PC-3 (cell line): Measurements from ENCODE around the gene ADARB2. TPM values are rescaled to one million over a fixed set of nuclear protein-coding genes. Genes with fewer than 3 reads are reported as not detected.

Experiments
- ATAC-seq: fragments of 200-7000 bp; cut with Tn5 transposase; 2 replicates; pipeline ENCODE4 v1.9.1; 2020; ENCODE audit warnings: mild to moderate bottlenecking, moderate library complexity
- BruUV-seq: library from RNA; stranded (reverse); fragments of 400-500 nt; replicated peaks from 2 replicates; lab custom pipeline; 2021; lab: Mats Ljungman, UMichigan
- CTCF ChIA-PET: fragments of 300-600 bp; sonication (Branson Sonifier 250); formaldehyde crosslinking; loops from one replicate; lab custom pipeline; 2022; ENCODE audit warnings: antibody characterized with exemption; lab: Charles Lee
- POLR2A ChIA-PET: fragments of 300-600 bp; sonication (Branson Sonifier 250); formaldehyde crosslinking; loops from one replicate; lab custom pipeline; 2022; ENCODE audit warnings: antibody characterized with exemption; ENCODE audit not compliant: unreplicated experiment; lab: Charles Lee
- DNase-seq: peaks from one replicate; pipeline ENCODE4 v3.0.0-alpha.2; 2015
- H2AFZ ChIP-seq: fragments of 300-600 bp; sonication (generic); 2 replicates; pipeline ENCODE4 v1.6.0; 2016; ENCODE audit warnings: antibody characterized with exemption, low read length
- H3F3A ChIP-seq: fragments of 300-600 bp; sonication (generic); one replicate; pipeline ENCODE4 v1.6.0; 2017; ENCODE audit warnings: antibody characterized with exemption, low read length, control low read depth, mild to moderate bottlenecking; ENCODE audit not compliant: unreplicated experiment
- H3K27ac ChIP-seq: fragments of 300-600 bp; sonication (generic); 2 replicates; pipeline ENCODE4 v1.5.1; 2016; ENCODE audit warnings: mild to moderate bottlenecking, low read length
- H3K27me3 ChIP-seq: fragments of 300-600 bp; sonication (generic); 2 replicates; pipeline ENCODE4 v1.6.1; 2016; ENCODE audit warnings: low read length, mixed read lengths
- H3K36me3 ChIP-seq: fragments of 300-600 bp; sonication (generic); 2 replicates; pipeline ENCODE4 v1.6.1; 2016; ENCODE audit warnings: low read depth, mixed run types, low read length, mixed read lengths
- H3K4me1 ChIP-seq: fragments of 300-600 bp; sonication (generic); 2 replicates; pipeline ENCODE4 v1.5.1; 2016; ENCODE audit warnings: low read length; ENCODE audit not compliant: insufficient read depth
- H3K4me2 ChIP-seq: fragments of 300-600 bp; sonication (generic); 2 replicates; pipeline ENCODE4 v1.6.0; 2016; ENCODE audit warnings: low read length
- H3K4me3 ChIP-seq: fragments of 300-600 bp; sonication (generic); 2 replicates; pipeline ENCODE4 v1.5.1; 2016; ENCODE audit warnings: mild to moderate bottlenecking, low read length, mixed read lengths
- H3K79me2 ChIP-seq: fragments of 300-600 bp; sonication (generic); 2 replicates; pipeline ENCODE4 v1.6.1; 2017; ENCODE audit warnings: low read length, mixed read lengths
- H3K9ac ChIP-seq: fragments of 300-600 bp; sonication (generic); 2 replicates; pipeline ENCODE4 v1.6.0; 2016; ENCODE audit warnings: mild to moderate bottlenecking, low read length
- H3K9me2 ChIP-seq: fragments of 300-600 bp; sonication (generic); replicated peaks from 2 replicates; pipeline ENCODE4 v1.6.1; 2016; ENCODE audit warnings: mixed run types, low read length, mixed read lengths
- H3K9me3 ChIP-seq: fragments of 300-600 bp; sonication (generic); 2 replicates; pipeline ENCODE4 v1.6.1; 2016; ENCODE audit warnings: low read length, mixed read lengths
- H4K20me1 ChIP-seq: fragments of 300-600 bp; sonication (generic); 2 replicates; pipeline ENCODE4 v1.6.1; 2016; ENCODE audit warnings: low read length, mixed read lengths
- EZH2 ChIP-seq: fragments of 300-600 bp; sonication (generic); IDR thresholded peaks from one replicate; pipeline ENCODE4 v1.6.1; 2017; ENCODE audit warnings: antibody characterized with exemption, mild to moderate bottlenecking, low read length; ENCODE audit not compliant: unreplicated experiment
- EZH2phosphoT487 ChIP-seq: fragments of 300-600 bp; sonication (generic); IDR thresholded peaks from 2 replicates; pipeline ENCODE4 v1.6.1; 2018; ENCODE audit warnings: mild to moderate bottlenecking, antibody characterized with exemption, low read length, borderline replicate concordance
- intact Hi-C: fragments of 100-400 bp; cut with micrococcal nuclease; formaldehyde crosslinking; loops from 2 replicates; pipeline ENCODE4 v1.9.0; 2023
- total RNA-seq: library from RNA; depleted of rRNA; stranded (reverse); fragments of >200 nt; gene quantifications from 2 replicates; pipeline ENCODE4 v1.2.3, GENCODE V29; 2014
- TF ChIP-seq, protein P1 (sequence below): fragments of 300-600 bp; sonication (generic); conservative IDR thresholded peaks from 2 replicates; pipeline ENCODE4 v1.5.1; 2017; ENCODE audit warnings: antibody characterized with exemption, low read depth, mild to moderate bottlenecking, low read length

ADARB2 gene
- total RNA-seq, 1 experiment from 2014 or later, result not detected

DNA sequence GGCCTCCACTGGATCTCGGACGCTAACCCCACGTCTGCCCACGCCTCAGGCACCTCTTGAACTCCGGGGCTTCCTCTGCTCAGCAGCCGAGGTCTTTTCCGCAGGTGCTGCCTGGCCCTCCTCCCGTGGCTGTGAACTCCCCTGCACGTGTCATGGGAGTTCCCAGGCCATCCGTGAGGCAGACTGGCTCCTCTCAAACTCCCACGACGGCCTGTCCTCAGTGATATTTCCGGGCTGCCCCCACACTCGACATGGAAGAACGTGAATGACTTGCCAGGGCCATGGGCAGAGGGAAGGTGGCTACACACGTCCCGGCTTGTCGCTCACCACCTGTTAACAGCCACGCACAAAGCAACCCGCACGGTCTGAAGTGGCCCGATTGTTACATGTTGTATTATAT, 110.9 kb downstream of the ADARB2 start:
- CTCF ChIA-PET, result no interaction called here
- Histone ChIP-seq H3K27me3 (no peaks in the 10 kb centered on the region), H2AFZ (no peak overlapping the region), H3K4me1 (no peaks in the 10 kb centered on the region), H3K79me2 (no peaks in the 10 kb centered on the region), H3K4me2 (no peak overlapping the region), H3K27ac (no peak overlapping the region), H3K36me3 (no peaks in the 10 kb centered on the region), H4K20me1 (no peaks in the 10 kb centered on the region), H3K9ac (no peak overlapping the region), H3F3A (no peaks in the 10 kb centered on the region), H3K9me2 (no peaks in the 10 kb centered on the region), H3K4me3 (no peak overlapping the region), H3K9me3 (no peaks in the 10 kb centered on the region)
- no TSS peak for BruUV-seq
- no peak for DNase-seq
- TF ChIP-seq EZH2phosphoT487 (no peak), EZH2 (no peak)
- TF ChIP-seq, protein P1, sequence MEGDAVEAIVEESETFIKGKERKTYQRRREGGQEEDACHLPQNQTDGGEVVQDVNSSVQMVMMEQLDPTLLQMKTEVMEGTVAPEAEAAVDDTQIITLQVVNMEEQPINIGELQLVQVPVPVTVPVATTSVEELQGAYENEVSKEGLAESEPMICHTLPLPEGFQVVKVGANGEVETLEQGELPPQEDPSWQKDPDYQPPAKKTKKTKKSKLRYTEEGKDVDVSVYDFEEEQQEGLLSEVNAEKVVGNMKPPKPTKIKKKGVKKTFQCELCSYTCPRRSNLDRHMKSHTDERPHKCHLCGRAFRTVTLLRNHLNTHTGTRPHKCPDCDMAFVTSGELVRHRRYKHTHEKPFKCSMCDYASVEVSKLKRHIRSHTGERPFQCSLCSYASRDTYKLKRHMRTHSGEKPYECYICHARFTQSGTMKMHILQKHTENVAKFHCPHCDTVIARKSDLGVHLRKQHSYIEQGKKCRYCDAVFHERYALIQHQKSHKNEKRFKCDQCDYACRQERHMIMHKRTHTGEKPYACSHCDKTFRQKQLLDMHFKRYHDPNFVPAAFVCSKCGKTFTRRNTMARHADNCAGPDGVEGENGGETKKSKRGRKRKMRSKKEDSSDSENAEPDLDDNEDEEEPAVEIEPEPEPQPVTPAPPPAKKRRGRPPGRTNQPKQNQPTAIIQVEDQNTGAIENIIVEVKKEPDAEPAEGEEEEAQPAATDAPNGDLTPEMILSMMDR, result no peak
- POLR2A ChIA-PET, result no interaction called here
- intact Hi-C loops, result no loop called here
- ATAC-seq, result no peak

DNA sequence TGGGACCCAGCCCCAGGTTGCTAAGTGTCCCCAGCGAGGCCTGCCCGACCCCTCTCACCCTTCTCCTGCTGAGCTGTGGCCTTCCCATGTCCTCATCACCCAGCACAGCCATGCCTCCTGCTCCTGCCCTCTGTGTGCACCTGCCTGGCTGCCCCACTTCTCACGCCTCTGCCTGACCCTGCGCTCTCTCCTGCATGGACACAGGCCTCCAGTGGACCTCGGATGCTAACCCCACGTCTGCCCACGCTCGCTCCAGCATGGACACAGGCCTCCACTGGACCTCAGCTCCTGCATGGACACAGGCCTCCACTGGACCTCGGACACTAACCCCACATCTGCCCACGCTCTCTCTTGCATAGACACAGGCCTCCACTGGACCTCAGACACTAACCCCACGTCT, 111.6 kb downstream of the ADARB2 start:
- no peaks in the 10 kb centered on the region for H3K27me3 ChIP-seq
- no peak overlapping the region for H3K9ac ChIP-seq
- H3K4me3 ChIP-seq, result no peak overlapping the region
- H3K9me2 ChIP-seq, result no peaks in the 10 kb centered on the region
- no peaks in the 10 kb centered on the region for H3K79me2 ChIP-seq
- H2AFZ ChIP-seq, result no peak overlapping the region
- BruUV-seq, result no TSS peak
- H3K27ac ChIP-seq, result no peak overlapping the region
- H3K4me2 ChIP-seq, result no peak overlapping the region
- TF ChIP-seq EZH2 (no peak), EZH2phosphoT487 (no peak)
- TF ChIP-seq, protein P1, result no peak
- no peaks in the 10 kb centered on the region for H3K36me3 ChIP-seq
- ATAC-seq, result no peak
- H3K9me3 ChIP-seq, result no peaks in the 10 kb centered on the region
- intact Hi-C loops, result no loop called here
- H4K20me1 ChIP-seq, result no peaks in the 10 kb centered on the region
- H3F3A ChIP-seq, result no peaks in the 10 kb centered on the region
- H3K4me1 ChIP-seq, result no peaks in the 10 kb centered on the region
- DNase-seq, result no peak
- POLR2A ChIA-PET, result no interaction called here
- CTCF ChIA-PET, result no interaction called here

DNA sequence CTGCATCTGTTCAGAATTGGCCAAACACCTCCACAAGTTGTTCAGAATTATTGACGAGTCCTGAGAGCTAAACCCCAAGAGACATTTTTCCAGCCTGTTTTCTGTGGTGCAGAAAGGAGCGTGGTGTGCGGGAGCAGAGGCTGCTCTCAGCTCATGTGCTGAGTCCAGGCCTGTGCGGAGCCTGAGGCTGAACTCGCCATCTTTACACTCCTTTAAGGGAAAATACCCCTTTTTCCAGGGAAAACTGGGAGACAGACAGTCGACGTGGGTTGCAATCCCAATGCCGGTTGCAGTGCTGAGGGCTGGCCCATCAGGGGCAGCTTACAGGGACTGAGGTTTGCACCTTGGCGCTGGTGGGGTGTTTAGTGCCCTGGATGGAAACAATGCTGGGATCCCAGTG, 112.2 kb downstream of the ADARB2 start:
- H3K4me2 ChIP-seq, result no peak overlapping the region
- no peak overlapping the region for H3K9ac ChIP-seq
- no TSS peak for BruUV-seq
- no peak overlapping the region for H3K4me3 ChIP-seq
- no peaks in the 10 kb centered on the region for H3K9me2 ChIP-seq
- H3K27me3 ChIP-seq, result no peaks in the 10 kb centered on the region
- H3K27ac ChIP-seq, result no peak overlapping the region
- TF ChIP-seq, protein P1, result no peak
- TF ChIP-seq EZH2, result no peak
- no peak for TF ChIP-seq EZH2phosphoT487
- ATAC-seq (no peak), DNase-seq (no peak)
- no peaks in the 10 kb centered on the region for H3K79me2 ChIP-seq
- no peaks in the 10 kb centered on the region for H3F3A ChIP-seq
- H3K9me3 ChIP-seq, result no peaks in the 10 kb centered on the region
- no peaks in the 10 kb centered on the region for H3K4me1 ChIP-seq
- H4K20me1 ChIP-seq, result no peaks in the 10 kb centered on the region
- no peak overlapping the region for H2AFZ ChIP-seq
- ChIA-PET CTCF (no interaction called here), POLR2A (no interaction called here)
- H3K36me3 ChIP-seq, result no peaks in the 10 kb centered on the region
- intact Hi-C loops, result no loop called here
